BJ (cell line): ENCODE results near the gene MYO1D. TPM values are rescaled to one million over a fixed set of nuclear protein-coding genes. Genes with fewer than 3 reads are reported as not detected.

Experiments
- CTCF ChIA-PET: fragments of 350-600 bp; formaldehyde crosslinking; extraction: SDS; loops from one replicate; lab custom pipeline; 2021; ENCODE audit warnings: antibody characterized with exemption, inconsistent platforms; lab: Yijun Ruan, JAX
- POLR2A ChIA-PET: fragments of 300-600 bp; sonication (Branson Sonifier 250); formaldehyde crosslinking; extraction: SDS; loops from one replicate; lab custom pipeline; 2021; ENCODE audit warnings: antibody characterized with exemption; lab: Charles Lee
- DNase-seq: peaks from one replicate; pipeline ENCODE4 v3.0.0-alpha.2; 2011; ENCODE audit warnings: low read depth
- H3K27me3 ChIP-seq: 2 replicates; pipeline ENCODE4 v1.6.0; 2011; ENCODE audit warnings: low read length; ENCODE audit not compliant: control insufficient read depth, insufficient read depth
- H3K36me3 ChIP-seq: 2 replicates; pipeline ENCODE4 v1.5.1; 2011; ENCODE audit warnings: low read length; ENCODE audit not compliant: control insufficient read depth, insufficient read depth
- H3K4me3 ChIP-seq: 2 replicates; pipeline ENCODE4 v1.5.1; 2011; ENCODE audit warnings: low read depth, mild to moderate bottlenecking, control low read depth, low read length
- polyA plus RNA-seq: library from polyadenylated mRNA; depleted of rRNA; stranded (reverse); fragments of >200 nt; gene quantifications from 2 replicates; pipeline ENCODE4 v1.2.3, GENCODE V29; 2011
- TF ChIP-seq, protein P1 (sequence below): IDR thresholded peaks from 2 replicates; pipeline ENCODE4 v1.5.1; 2011; ENCODE audit warnings: low read depth, mild to moderate bottlenecking, control low read depth, inconsistent platforms, low read length, moderate library complexity; ENCODE audit not compliant: insufficient read depth

MYO1D gene
- polyA plus RNA-seq, 1 experiment, result 23.6 TPM

DNA sequence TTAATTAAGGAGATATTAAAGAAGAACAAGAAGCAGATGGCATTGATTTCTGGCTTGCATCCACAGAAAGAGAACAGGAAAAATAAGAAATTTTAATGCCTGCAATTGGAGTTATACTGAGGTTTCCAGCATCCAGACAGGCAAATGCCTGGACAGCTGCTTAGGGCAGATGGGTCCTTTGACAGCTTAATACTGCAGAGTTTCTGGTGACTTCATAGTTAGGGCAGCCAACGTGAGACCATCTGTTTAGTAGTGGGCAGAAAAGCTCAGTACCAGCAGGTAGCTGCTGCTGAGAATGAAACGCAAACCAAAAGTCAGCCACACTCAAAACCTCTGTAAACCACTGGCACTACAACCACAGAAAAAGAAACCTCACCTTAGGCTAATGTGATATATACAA is 280.3 kb downstream of the MYO1D start:
- CTCF ChIA-PET, result no interaction called here

DNA sequence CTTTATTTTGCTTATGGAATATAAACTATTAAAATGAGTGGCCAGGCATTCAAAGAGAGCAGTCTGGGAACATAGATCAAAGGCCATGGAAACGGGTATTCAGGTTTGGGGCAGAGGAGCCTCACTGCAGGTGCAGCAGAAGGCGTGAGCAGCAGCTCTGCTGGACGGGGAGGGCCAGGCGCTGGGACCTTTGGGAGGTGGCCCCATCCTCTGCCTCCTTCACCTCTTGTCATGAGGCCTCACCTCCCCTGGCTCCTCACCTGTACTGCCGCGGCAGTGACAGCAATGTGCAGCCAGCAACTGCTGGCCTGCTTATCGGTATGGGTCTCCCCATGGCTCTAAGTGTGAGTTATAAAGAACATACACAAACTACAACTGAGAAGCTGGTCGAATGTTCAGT is 280.7 kb downstream of the MYO1D start:
- ChIA-PET POLR2A (no interaction called here), CTCF (no interaction called here)
- H3K36me3 ChIP-seq, result no peaks in the 10 kb centered on the region
- no peak for DNase-seq
- TF ChIP-seq, protein P1, sequence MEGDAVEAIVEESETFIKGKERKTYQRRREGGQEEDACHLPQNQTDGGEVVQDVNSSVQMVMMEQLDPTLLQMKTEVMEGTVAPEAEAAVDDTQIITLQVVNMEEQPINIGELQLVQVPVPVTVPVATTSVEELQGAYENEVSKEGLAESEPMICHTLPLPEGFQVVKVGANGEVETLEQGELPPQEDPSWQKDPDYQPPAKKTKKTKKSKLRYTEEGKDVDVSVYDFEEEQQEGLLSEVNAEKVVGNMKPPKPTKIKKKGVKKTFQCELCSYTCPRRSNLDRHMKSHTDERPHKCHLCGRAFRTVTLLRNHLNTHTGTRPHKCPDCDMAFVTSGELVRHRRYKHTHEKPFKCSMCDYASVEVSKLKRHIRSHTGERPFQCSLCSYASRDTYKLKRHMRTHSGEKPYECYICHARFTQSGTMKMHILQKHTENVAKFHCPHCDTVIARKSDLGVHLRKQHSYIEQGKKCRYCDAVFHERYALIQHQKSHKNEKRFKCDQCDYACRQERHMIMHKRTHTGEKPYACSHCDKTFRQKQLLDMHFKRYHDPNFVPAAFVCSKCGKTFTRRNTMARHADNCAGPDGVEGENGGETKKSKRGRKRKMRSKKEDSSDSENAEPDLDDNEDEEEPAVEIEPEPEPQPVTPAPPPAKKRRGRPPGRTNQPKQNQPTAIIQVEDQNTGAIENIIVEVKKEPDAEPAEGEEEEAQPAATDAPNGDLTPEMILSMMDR, result no peak
- no peak overlapping the region for H3K4me3 ChIP-seq
- H3K27me3 ChIP-seq, result no peaks in the 10 kb centered on the region

More for the DNA sequence above, 280.3 kb downstream of the MYO1D start:
- H3K27me3 ChIP-seq, result no peaks in the 10 kb centered on the region
- DNase-seq, result no peak
- POLR2A ChIA-PET, result no interaction called here
- no peaks in the 10 kb centered on the region for H3K36me3 ChIP-seq
- no peak overlapping the region for H3K4me3 ChIP-seq
- TF ChIP-seq, protein P1, result no peak

DNA sequence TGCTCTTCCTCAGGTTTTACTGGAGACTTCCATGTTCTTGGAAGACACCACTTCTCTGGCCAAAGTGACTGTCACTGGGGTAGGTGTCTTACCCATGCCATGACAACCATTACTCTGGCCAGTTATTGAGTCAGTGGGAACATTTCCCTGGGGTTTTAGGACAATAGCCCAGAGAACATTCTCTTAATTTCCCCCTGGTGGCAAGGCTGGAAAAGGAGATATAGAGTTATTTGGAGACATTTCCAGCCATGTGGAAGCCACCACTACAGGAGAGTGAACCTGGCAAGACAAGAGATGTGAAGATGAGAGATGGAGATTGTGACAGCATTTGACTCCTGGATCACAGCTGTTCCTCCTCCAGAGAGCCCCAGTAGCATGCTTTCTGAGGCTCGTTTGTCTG is 283.9 kb downstream of the MYO1D start:
- TF ChIP-seq, protein P1, result no peak
- no peaks in the 10 kb centered on the region for H3K36me3 ChIP-seq
- H3K4me3 ChIP-seq, result no peak overlapping the region
- no peak for DNase-seq
- CTCF ChIA-PET, result no interaction called here
- POLR2A ChIA-PET, result no interaction called here
- no peaks in the 10 kb centered on the region for H3K27me3 ChIP-seq

DNA sequence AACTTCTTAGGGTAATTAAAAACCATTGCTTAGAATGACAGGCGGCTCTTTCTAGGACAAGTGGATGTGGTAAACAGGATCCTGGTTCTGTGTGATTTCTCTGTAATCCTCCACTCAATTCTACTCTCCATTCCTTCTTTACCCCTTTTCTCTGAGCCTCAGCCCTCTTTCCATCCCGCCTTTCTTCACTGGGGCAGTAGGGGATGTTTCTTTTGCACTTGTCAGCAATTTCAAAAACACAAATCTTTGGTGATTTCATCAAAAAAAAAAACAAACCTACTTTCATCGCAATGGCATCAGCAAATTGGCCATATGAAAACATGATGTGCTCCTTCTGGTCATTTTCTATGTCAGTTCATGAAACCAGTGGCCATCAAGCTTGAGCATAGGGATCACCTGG is 285.5 kb downstream of the MYO1D start:
- ChIA-PET CTCF (interaction anchor here (0.7 kb wide), 1 partner anchor 27 kb away, joined by 3 read pairs; no protein-coding TSS in a partner anchor), POLR2A (no interaction called here)
- no peak for DNase-seq
- H3K36me3 ChIP-seq, result no peaks in the 10 kb centered on the region
- TF ChIP-seq, protein P1, result no peak
- no peak overlapping the region for H3K4me3 ChIP-seq
- H3K27me3 ChIP-seq, result no peaks in the 10 kb centered on the region

DNA sequence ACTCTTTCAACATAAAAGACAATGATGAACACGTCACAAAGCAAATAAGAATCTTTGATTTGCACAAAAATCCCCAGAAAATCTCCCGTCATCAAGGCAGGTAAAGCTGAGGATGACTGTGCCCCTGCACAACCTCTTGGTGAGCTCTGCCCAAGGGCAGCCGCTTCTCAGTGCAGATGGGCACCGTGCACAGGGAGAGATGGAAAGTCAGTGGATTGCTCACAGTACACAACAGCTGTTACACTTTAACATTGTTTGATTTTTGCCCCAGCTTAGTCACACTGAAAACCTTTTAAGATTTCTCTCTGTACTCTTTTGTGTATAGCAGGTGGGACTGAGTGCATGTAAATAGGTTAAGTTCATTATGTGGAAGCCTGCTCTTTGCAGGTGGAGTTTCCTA is 285.9 kb downstream of the MYO1D start:
- TF ChIP-seq, protein P1, result no peak
- ChIA-PET CTCF (interaction anchor here (0.7 to 1.4 kb wide), 2 partner anchors 11 to 27 kb away, joined by 3 to 4 read pairs; no protein-coding TSS in a partner anchor), POLR2A (no interaction called here)
- no peak for DNase-seq
- Histone ChIP-seq H3K27me3 (no peaks in the 10 kb centered on the region), H3K4me3 (no peak overlapping the region), H3K36me3 (no peaks in the 10 kb centered on the region)
